GM12875 (cell line): Measurements from ENCODE around the gene FAU.

ENCODE experiments used
- H3K4me3 ChIP-seq: one replicate; pipeline ENCODE4 v1.5.1; 2011; ENCODE audit warnings: low read depth, low read length, control low read depth
- CTCF ChIP-seq: IDR thresholded peaks from 2 replicates; pipeline ENCODE4 v1.5.1; 2011; ENCODE audit warnings: low read depth, mild to moderate bottlenecking, control low read depth, inconsistent platforms, low read length, moderate library complexity, borderline replicate concordance; ENCODE audit not compliant: insufficient read depth

FAU gene

DNA sequence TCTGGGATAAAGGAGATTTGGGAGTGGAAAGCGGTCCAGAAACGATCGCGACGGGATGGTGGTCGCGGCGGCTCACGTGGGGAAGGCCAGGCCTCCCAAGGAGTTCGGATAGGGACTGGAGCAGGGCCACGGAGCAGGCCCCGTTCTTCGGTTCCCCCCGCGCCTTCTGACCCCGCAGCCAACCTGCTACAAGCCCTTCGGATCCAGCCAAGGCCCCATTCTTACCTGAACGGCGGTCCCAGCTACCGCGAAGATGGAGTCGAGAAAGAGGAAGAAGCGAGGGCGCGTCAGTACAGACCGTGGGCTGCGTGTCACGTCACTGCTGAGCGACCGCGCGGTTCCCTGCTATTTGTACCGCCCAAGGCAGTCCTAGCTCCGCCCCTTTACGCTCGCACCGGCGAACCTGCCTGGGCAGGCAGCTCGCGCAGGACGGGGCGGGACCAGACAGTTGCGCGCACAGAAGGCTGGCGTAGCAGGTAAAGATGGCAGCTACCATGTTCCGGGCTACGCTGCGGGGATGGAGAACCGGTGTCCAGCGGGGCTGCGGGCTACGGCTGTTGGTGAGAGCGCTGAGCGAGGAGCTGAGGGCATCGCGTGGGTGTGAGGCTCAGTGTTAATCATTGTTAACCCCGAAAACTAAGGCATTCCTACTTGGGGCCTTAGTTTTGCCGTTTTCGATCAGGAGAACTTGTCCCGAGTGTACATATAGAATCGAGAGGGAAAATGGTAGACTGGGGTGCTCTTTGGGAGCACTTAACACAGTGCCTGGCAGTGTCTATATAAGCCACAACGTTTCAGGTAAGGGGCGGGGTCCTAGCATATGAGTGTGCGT lies at the start of gene FAU, which contains the start of gene MRPL49:
Gene FAU, minus strand, starts transcription at position 270 of the 832 bp plus-strand sequence. CDS start 321 bp downstream, outside the sequence.
Gene MRPL49, plus strand, starts transcription at position 457 of the 832 bp plus-strand sequence. Its CDS starts 26 bp downstream, at position 483.
- TF ChIP-seq CTCF = no peak
- H3K4me3 ChIP-seq = peak within 1 kb of the TSS; percentile 88

DNA sequence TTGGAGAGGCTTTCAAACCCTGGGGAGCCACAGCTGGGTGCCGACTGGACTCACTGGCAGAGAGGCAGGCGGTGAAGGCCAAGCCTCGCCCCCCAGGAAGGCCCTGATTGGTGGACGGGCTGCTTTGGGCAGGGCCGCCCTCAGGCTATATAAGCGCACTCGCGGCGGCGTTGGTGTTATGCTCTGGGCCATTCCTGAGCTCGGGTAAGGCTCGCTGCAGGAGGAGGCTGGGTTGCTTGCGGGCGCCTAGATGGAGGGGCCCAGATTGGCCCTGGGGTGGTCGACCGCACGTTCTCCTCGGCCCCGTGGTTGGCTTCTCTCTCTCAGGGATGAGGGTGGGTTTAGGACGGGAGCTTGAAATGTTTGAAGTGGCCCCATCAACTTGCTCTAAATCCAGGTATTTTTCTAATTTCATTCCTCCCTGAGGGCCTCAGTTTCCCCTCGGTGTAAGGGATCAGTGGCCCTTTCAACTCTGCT lies 48.2 kb upstream of the FAU start, which contains the start of gene SPDYC:
Gene SPDYC, plus strand, starts transcription at position 176 of the 477 bp plus-strand sequence. CDS start 1,125 bp downstream, outside the sequence.
- no peak within 1 kb of the TSS for H3K4me3 ChIP-seq
- no peak for TF ChIP-seq CTCF

DNA sequence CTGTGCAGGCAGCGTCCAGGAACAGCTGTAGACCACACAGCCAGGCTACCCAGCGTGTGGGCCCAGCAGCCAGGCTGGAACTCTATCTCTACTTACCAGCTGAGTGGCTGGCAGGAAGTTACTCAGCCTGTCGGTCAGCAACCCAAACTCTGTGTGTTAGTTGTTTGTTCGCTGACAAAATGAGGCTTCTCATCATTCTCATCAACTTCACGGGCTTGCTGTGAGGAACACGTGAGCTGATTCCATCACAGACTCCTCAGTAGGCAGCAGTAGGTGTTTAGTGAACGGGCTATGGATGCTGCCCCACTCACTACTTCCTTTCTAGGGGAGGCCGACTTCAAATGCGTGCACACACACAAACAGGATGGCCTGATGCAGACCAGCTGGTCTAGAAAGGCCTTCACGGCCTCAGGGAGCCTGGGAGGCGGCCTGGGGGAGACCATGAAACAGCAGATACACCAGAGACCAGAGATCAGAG lies 47.3 kb upstream of the FAU start:
- H3K4me3 ChIP-seq = no peak overlapping the region
- TF ChIP-seq CTCF = no peak

GRCh38 chr11:65167656-65168055 lies 45.7 kb upstream of the FAU start:
- TF ChIP-seq CTCF = no peak
- no peak overlapping the region for H3K4me3 ChIP-seq

GRCh38 chr11:65166893-65167292 lies 45.0 kb upstream of the FAU start:
- no peak overlapping the region for H3K4me3 ChIP-seq

More at GRCh38 chr11:65166893-65167292, 45.0 kb upstream of the FAU start:
- no peak for TF ChIP-seq CTCF
